CD4-positive, alpha-beta T cell treated with Interleukin-4 for 1 hour (primary cell): ENCODE results near the gene NDRG4.
A peak's percentile ranks its signal among the peaks of the same experiment; 100 is the strongest.
"Not testable (repeated sequence)": the region's sequence is repeated elsewhere in the genome, so short reads cannot be mapped to it uniquely, and the experiment has no call there.

ENCODE experiments used
- DNase-seq, 2 donors: peaks; one replicate each; pipeline ENCODE4 v3.0.0-alpha.2; 2020 to 2022

The NDRG4 gene

DNA sequence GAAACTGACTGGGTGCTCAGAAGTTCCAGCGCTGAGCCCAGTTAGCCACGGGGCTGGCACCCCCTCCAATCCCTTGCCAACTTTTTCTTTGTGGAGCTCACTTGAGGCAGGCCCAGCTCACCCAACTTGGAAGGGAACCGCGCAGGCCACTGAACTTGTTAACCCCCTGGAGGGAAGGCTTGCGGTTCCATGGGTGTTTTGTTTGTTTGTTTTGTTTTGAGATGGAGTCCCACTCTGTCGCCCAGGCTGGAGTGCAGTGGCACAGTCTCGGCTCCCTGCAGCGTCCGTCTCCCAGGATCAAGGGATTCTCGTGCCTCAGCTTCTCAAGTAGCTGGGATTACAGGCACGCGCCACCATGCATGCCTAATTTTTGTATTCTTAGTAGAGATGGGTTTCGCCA, 34.1 kb upstream of the NDRG4 start:
- no peak for DNase-seq

DNA sequence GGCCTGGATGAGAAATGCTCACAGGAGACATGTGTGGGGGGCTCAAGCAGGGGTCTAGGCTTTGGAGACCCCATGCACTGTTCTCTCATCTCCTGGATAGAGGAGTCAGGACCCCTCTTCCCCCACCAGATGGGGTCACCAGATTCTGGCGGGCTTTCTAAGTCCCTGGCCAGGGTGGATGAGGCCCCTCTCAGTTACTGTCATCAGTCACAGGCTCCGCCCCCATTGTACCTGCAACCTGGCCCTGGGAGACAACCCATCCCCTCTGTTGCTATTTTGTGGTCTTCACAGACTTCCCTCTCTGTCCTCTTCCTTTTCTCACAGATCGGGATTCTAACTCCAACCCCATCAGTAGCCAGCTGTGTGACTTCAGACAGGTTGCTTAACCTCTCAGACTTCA, 33.5 kb upstream of the NDRG4 start:
- DNase-seq, result no peak

GRCh38 chr16:58467905-58468304, 32.0 kb upstream of the NDRG4 start:
- DNase-seq, result no peak

DNA sequence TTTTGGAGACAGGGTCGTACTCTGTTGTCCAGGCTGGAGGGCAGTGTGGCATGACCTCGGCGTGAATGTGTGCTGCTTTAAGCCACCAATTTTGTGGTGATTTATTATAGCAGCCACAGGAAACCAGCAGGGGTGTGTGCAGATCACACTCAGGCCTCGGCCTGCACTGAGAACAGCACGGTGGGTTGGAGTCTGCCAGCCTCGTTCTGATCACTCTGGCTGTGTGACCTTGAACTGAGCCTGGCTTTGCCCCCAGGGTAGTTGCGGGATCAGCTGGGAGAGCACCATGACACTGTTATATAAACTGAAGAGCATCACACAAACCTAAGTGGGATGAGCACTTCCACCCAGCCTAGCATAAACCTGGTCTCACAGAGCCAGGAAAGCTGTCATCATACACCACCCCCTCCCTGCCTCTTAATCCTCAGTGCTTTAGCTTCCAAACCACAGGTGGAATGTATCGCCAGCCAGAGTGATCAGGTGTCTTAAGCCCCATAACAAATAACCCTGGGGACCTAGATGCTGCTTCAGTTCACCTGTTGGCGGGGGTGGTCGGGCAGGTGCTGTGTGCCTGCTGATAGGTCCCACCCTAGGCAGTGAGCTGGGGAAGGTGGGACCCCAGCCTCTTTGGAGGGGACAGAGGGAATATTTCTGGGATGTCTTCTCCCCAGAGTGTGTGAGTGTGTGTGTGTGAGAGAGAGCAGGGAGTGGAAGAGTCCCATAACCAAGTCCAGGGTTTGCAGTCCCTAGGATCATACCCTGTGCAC, 28.6 kb upstream of the NDRG4 start:
- no peak for DNase-seq

DNA sequence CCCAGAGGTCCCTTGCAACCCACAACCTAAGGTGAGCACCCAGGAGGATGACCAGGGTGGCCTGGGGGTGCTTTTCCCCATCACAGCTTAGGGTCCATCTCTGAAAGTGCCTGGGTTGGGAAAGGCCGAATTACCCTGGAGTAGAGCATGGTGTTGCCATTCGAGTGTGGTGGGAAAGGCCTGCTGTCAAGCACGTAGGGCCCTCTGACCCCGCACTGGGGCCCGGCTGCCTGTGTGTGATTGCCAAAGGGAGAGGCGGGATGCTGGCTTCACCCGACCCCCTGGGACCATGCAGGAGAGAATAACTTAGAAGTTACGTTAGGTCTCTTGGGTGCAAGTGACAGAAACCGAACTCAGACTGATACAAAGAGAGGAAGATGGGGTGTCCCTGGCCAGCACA, 27.7 kb upstream of the NDRG4 start:
- DNase-seq, result no peak

GRCh38 chr16:58472827-58473226, 27.1 kb upstream of the NDRG4 start:
- DNase-seq, result no peak

GRCh38 chr16:58474296-58474695, 25.6 kb upstream of the NDRG4 start:
- no peak for DNase-seq

DNA sequence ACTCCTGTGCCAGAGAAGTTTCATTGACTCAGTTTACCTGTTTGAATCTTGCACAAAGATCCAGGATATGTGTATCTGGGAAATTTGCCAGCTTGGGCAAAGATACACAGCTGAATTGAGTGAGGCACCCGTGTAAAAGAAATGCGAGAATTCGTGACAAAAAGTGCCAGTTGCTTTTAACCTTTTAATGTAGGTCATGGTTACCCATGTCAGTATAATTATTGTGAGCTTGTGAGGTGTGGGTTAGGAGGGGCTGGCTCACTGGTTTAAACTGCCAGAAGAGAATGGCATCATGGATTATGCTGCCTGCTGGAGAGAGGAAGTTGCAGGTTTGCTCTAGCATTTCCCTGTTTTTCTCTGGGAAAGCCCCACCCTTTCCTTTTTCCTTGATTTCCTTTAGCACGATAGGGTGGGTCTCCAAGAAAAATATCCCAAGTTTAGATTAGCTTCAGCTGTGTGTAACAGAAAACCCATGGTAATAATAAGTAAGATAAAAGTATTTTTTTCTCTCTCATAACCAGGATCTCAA, 24.8 kb upstream of the NDRG4 start:
- DNase-seq, result no peak

GRCh38 chr16:58476791-58477190, 23.2 kb upstream of the NDRG4 start:
- DNase-seq, result no peak

DNA sequence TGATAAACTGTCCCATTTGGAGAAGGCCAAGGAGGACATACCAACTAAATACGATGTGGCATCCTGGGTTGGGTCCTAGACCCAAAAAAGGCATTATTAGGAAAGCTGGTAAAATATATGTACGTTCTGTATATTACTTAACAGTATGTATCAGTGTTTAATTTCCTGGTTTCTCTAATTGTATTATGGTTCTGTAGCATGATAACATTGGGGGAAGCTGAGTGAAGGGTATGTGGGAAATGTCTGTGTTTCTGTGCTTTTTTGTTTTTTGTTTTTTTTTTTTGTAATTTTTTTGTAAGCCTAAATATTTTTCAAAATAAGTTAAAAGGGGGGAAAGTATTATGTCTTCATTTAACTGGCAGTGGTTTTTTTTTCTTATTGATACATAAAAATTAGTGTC, 21.5 kb upstream of the NDRG4 start:
- no peak for DNase-seq

GRCh38 chr16:58481226-58481869, 18.6 kb upstream of the NDRG4 start:
- DNase-seq, result no peak

DNA sequence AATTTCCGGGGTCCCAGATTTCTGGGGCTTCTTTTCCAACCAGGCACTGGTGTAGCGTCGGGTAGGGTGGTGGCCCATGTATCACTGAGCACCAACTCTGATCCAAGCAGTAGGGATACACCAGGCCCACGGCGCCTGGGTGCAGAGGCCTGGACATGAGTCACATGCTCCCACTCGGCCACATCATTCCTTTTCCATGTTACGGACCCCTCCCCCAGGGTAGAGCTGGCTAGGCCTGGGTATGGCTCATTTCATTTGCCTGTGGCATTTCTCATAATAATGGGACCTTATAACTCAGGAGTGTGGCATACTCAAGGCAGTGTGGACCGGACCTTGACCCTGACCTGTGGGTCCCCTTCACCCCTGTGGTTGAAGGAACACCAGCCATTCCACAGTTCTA, 18.0 kb upstream of the NDRG4 start:
- DNase-seq, result no peak

- no peak for DNase-seq
Measured at GRCh38 chr16:58485184-58485887, 14.6 kb upstream of the NDRG4 start.

- DNase-seq, result peak; percentile 67
Measured at GRCh38 chr16:58487566-58488351, 12.2 kb upstream of the NDRG4 start.

DNA sequence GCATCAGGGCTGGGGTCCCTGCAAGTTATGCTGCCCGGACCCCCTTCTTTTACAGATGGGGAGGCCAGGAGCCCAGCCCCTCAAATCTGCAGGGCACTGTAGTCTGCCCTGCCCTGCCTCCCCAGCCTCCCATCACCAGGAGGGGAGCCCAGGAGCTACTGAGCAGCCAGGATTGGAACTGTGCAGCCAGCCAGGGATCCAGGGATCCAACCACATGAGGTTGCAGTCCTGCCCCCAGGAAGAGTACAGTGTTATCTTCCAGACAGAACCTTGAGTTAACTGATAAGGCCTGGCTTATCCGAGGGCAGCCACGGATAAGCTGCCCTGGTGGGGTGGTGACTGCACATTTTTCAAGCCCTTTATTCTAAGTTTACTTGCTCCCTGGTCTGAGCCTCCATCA, 11.4 kb upstream of the NDRG4 start:
- no peak for DNase-seq

- no peak for DNase-seq
Measured at GRCh38 chr16:58490065-58490464, 9.9 kb upstream of the NDRG4 start.

- DNase-seq, result not testable (repeated sequence)
Measured at GRCh38 chr16:58490539-58490938, 9.4 kb upstream of the NDRG4 start.

DNA sequence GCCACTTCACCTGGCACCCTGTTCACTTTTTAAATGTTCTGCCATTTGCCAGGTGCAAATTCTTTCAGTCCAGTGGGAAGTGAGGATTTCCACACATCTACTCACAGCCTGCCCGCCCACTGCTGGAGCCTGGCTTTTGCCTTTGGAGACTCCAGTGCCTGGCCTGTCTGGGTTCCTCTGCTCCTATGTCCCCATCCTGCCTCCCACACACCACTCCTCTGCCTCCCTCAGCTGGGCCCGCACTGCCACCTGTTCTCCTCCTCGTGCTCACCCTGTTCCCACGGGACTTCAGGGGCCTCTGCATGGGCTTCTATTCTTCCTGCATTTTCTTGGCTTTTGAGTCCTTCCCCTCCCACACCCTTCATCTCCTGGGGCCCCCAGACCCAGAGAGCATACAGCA, 7.9 kb upstream of the NDRG4 start:
- no peak for DNase-seq

DNA sequence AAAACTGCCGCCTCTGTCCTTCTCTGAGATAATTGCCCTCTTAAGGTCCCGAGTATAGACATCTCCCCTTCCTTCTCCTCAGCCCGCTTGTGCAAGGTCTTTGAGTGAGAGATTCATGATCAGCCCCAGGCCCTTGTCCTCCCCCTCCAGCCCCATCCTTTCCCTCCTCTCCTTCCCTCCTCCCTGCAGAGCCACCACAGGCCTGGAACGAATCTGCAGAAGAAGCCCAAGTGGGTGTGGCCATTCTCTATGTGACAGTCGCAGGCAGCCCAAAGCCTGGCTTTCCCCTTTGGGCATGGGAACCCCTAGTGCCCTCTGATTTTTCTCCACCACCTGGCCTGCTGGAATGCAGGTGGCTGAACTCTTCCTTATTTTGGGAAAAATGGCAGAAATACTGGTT, 7.2 kb upstream of the NDRG4 start:
- no peak for DNase-seq

DNA sequence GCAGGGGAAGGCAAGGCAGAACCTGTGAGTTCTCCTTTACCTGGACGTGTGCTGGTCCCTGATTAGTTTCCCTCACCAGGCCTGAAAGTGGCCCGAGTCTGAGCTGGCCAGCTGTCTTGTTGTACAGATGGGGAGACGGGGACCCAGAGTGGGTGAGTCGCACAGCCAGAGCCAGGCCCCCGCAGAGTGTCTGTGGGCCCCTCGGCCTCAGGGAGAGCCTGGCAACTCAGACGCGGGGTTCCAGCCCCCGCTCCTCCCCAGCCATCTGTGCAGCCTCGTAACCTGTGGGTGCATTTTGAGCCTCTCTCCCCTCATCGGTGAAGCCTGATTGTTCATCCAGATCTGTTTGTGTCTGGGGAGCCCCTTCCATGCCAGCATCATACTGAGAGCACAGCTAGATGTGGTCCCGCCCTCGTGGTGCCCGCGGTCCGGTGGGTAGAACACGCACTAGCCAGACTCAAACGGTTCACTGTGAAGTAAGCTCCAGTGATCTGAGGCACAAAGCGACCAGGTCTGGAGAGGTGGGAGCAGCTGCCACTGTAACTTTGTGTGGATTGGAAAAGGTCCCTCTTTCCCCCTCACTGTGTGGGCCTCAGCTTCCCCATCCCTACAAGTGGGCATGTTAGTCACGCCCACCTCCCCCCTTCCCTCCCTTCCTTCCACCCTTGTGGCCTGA, 6.0 kb upstream of the NDRG4 start:
- DNase-seq, result no peak

GRCh38 chr16:58494981-58495520, 4.9 kb upstream of the NDRG4 start:
- DNase-seq, result peak; percentile 57 to 58
